Spleen (tissue), 7 donors: Measurements from ENCODE around the gene RNF157.

Experiments used
- POLR2AphosphoS5 ChIP-seq, 3 donors: sonication (generic); formaldehyde crosslinking; IDR thresholded peaks; one replicate each; pipeline ENCODE4 v1.5.1; 2017; ENCODE audit warnings: antibody characterized with exemption in 3 of 3
- TF ChIP-seq, protein P1 (sequence below), 11 experiments: fragments of 200-600 bp in 7 of 11; fragments of 450-650 bp in 4 of 11; sonication (generic) in 4 of 11; IDR thresholded peaks in 8 of 11; conservative IDR thresholded peaks in 3 of 11; 1 replicate in 7 of 11; 2 replicates in 4 of 11; pipeline versions ENCODE4 v1.4.0 to v1.8.0; 2016 to 2021; ENCODE audit warnings: antibody characterized with exemption in 11 of 11, inconsistent platforms in 4 of 11, mild to moderate bottlenecking in 1 of 11
- donor health status: DM: no; HTN: no; CAD: no; lungs with moderate emphysema.
- donor health status: DM: no; HTN: no; CAD: no.
- donor health status: DM: no; HTN: no; CAD: no.

- TF ChIP-seq POLR2AphosphoS5 (IDR thresholded peaks at IDR 0.05), result peak in 1 of 3 donors; percentile 11
- TF ChIP-seq, protein P1, sequence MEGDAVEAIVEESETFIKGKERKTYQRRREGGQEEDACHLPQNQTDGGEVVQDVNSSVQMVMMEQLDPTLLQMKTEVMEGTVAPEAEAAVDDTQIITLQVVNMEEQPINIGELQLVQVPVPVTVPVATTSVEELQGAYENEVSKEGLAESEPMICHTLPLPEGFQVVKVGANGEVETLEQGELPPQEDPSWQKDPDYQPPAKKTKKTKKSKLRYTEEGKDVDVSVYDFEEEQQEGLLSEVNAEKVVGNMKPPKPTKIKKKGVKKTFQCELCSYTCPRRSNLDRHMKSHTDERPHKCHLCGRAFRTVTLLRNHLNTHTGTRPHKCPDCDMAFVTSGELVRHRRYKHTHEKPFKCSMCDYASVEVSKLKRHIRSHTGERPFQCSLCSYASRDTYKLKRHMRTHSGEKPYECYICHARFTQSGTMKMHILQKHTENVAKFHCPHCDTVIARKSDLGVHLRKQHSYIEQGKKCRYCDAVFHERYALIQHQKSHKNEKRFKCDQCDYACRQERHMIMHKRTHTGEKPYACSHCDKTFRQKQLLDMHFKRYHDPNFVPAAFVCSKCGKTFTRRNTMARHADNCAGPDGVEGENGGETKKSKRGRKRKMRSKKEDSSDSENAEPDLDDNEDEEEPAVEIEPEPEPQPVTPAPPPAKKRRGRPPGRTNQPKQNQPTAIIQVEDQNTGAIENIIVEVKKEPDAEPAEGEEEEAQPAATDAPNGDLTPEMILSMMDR (IDR thresholded peaks at IDR 0.05 in 8 of 11, conservative IDR thresholded peaks at IDR 0.05 in 3 of 11), result no peak
Observed at GRCh38 chr17:76272541-76273444, 32.5 kb upstream of the RNF157 start.
